ENCODE results near the gene FASN.

The FASN gene

DNA sequence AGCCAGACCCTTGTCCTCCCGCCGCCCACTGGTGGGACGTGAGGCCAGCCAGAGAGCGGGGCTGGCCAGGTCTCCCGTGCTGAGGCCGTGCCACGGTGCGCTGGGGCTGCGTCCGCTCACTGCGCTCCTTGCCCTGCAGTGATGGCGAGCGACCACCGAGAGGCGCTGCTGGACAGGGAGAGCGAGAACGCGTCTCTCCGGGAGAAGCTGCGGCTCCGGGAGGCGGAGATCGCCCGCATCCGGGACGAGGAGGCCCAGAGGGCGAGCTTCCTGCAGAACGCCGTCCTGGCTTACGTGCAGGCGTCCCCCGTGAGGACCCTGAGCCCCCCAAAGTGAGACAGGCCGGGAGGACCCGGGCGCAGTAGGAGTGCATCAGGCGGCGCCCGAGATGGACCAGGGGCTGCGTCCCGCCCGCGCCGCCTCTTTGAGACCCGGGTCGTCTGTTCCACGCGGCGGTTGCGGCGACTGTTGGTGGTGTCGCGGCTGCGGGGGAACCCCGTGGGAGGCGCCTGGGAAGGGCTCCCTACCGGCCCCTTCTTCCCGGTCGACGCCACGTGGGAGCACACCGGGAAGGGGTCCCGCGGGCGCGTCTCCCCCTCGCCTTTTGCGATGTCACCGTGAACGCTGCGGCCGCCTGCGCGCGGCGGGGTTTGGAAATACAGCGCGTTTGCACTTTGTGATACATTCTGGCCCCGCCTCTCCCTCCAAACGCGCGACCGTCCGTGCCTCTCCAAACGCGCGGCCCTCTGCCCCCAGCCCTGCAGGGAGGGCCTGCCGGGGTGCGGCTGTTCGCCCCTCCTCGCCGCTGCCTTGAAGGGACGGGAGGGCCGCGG, 67.3 kb downstream of the FASN start:
- DNase-seq = peak in 54 of 56 donors; percentile 6 to 88 (median 72)

- no peak for DNase-seq
These were observed 68.0 kb downstream of the FASN start for GRCh38 chr17:82029990-82030469.

- peak in 2 of 56 donors; percentile 13 to 19 for DNase-seq
These were observed 68.6 kb downstream of the FASN start for GRCh38 chr17:82029391-82029790.

DNA sequence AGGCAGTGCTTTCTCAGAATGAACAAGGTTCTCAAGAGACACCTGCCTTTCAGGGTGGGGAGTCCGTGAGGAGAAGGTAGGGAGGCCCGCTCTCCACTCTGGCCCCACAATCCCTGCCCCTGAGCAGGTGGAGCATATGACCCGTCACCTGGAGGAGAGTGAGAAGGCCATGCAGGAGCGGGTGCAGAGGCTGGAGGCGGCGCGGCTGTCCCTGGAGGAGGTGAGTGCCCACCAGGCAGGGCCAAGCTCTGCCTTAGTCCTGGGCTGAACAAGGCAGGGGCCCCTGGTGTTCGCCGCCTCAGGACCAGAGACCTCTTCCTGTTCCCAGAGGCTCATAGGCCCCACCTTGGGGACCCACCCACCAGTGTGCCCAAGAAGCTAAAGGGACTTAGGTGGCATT, 69.1 kb downstream of the FASN start:
- DNase-seq = no peak
